ENCODE results near the gene NMRK1.

The NMRK1 gene

GRCh38 chr9:75072895-75073294 lies 15.1 kb downstream of the NMRK1 start:
- DNase-seq (ENCODE audit: low read depth, low spot score) = no peak
- no peak for TF ChIP-seq YY1 (IDR thresholded peaks at IDR 0.05; ENCODE audit: insufficient read depth, insufficient read length)
- no peak for TF ChIP-seq ZNF274 (IDR thresholded peaks at IDR 0.05; ENCODE audit: low read depth, low read length)
- no peak for TF ChIP-seq SUZ12 (IDR thresholded peaks at IDR 0.05; ENCODE audit: extremely low read depth, insufficient read depth, insufficient read length)
- no peaks in the 10 kb centered on the region for H3K27me3 ChIP-seq (ENCODE audit: insufficient read depth, insufficient read length)
- no peaks in the 10 kb centered on the region for H3K9me3 ChIP-seq (ENCODE audit: insufficient read depth, low read length)
- H3K4me1 ChIP-seq (ENCODE audit: insufficient read depth, insufficient read length) = no peaks in the 10 kb centered on the region
- no peak overlapping the region for H3K9ac ChIP-seq (ENCODE audit: insufficient read length, low read depth)
- no peak overlapping the region for H3K4me3 ChIP-seq (ENCODE audit: insufficient read length, low read depth)
- no peaks in the 10 kb centered on the region for H3K36me3 ChIP-seq (ENCODE audit: insufficient read depth, insufficient read length, low read length)

- Histone ChIP-seq H3K9me3 (ENCODE audit: insufficient read depth, low read length) (no peaks in the 10 kb centered on the region), H3K27me3 (ENCODE audit: insufficient read depth, insufficient read length) (no peaks in the 10 kb centered on the region), H3K4me3 (ENCODE audit: insufficient read length, low read depth) (no peak overlapping the region), H3K36me3 (ENCODE audit: insufficient read depth, insufficient read length, low read length) (no peaks in the 10 kb centered on the region), H3K4me1 (ENCODE audit: insufficient read depth, insufficient read length) (no peaks in the 10 kb centered on the region), H3K9ac (ENCODE audit: insufficient read length, low read depth) (no peak overlapping the region)
- TF ChIP-seq YY1 (IDR thresholded peaks at IDR 0.05; ENCODE audit: insufficient read depth, insufficient read length) (no peak), ZNF274 (IDR thresholded peaks at IDR 0.05; ENCODE audit: low read depth, low read length) (no peak), SUZ12 (IDR thresholded peaks at IDR 0.05; ENCODE audit: extremely low read depth, insufficient read depth, insufficient read length) (no peak)
- no peak for DNase-seq (ENCODE audit: low read depth, low spot score)
Measured at GRCh38 chr9:75071530-75072122, 16.3 kb downstream of the NMRK1 start.

GRCh38 chr9:75069171-75069570 lies 18.8 kb downstream of the NMRK1 start:
- no peak for DNase-seq (ENCODE audit: low read depth, low spot score)
- H3K27me3 ChIP-seq (ENCODE audit: insufficient read depth, insufficient read length) = no peaks in the 10 kb centered on the region
- no peak overlapping the region for H3K4me3 ChIP-seq (ENCODE audit: insufficient read length, low read depth)
- H3K4me1 ChIP-seq (ENCODE audit: insufficient read depth, insufficient read length) = no peaks in the 10 kb centered on the region
- H3K9me3 ChIP-seq (ENCODE audit: insufficient read depth, low read length) = no peaks in the 10 kb centered on the region
- H3K9ac ChIP-seq (ENCODE audit: insufficient read length, low read depth) = no peak overlapping the region
- no peaks in the 10 kb centered on the region for H3K36me3 ChIP-seq (ENCODE audit: insufficient read depth, insufficient read length, low read length)
- TF ChIP-seq YY1 (IDR thresholded peaks at IDR 0.05; ENCODE audit: insufficient read depth, insufficient read length) (no peak), SUZ12 (IDR thresholded peaks at IDR 0.05; ENCODE audit: extremely low read depth, insufficient read depth, insufficient read length) (no peak), ZNF274 (IDR thresholded peaks at IDR 0.05; ENCODE audit: low read depth, low read length) (no peak)

GRCh38 chr9:75067894-75068293 lies 20.1 kb downstream of the NMRK1 start:
- H3K36me3 ChIP-seq (ENCODE audit: insufficient read depth, insufficient read length, low read length) = no peaks in the 10 kb centered on the region
- H3K4me3 ChIP-seq (ENCODE audit: insufficient read length, low read depth) = no peak overlapping the region
- no peaks in the 10 kb centered on the region for H3K27me3 ChIP-seq (ENCODE audit: insufficient read depth, insufficient read length)
- H3K9me3 ChIP-seq (ENCODE audit: insufficient read depth, low read length) = no peaks in the 10 kb centered on the region
- DNase-seq (ENCODE audit: low read depth, low spot score) = no peak
- H3K9ac ChIP-seq (ENCODE audit: insufficient read length, low read depth) = no peak overlapping the region
- TF ChIP-seq YY1 (IDR thresholded peaks at IDR 0.05; ENCODE audit: insufficient read depth, insufficient read length) = no peak
- TF ChIP-seq ZNF274 (IDR thresholded peaks at IDR 0.05; ENCODE audit: low read depth, low read length) = no peak
- H3K4me1 ChIP-seq (ENCODE audit: insufficient read depth, insufficient read length) = no peaks in the 10 kb centered on the region

GRCh38 chr9:75065510-75065909 lies 22.4 kb downstream of the NMRK1 start:
- H3K4me3 ChIP-seq (ENCODE audit: insufficient read length, low read depth) = no peak overlapping the region
- H3K9ac ChIP-seq (ENCODE audit: insufficient read length, low read depth) = no peak overlapping the region
- H3K27me3 ChIP-seq (ENCODE audit: insufficient read depth, insufficient read length) = no peaks in the 10 kb centered on the region
- no peaks in the 10 kb centered on the region for H3K9me3 ChIP-seq (ENCODE audit: insufficient read depth, low read length)
- TF ChIP-seq ZNF274 (IDR thresholded peaks at IDR 0.05; ENCODE audit: low read depth, low read length) (no peak), YY1 (IDR thresholded peaks at IDR 0.05; ENCODE audit: insufficient read depth, insufficient read length) (no peak), SUZ12 (IDR thresholded peaks at IDR 0.05; ENCODE audit: extremely low read depth, insufficient read depth, insufficient read length) (no peak)
- no peak for DNase-seq (ENCODE audit: low read depth, low spot score)
- H3K4me1 ChIP-seq (ENCODE audit: insufficient read depth, insufficient read length) = no peaks in the 10 kb centered on the region
- no peaks in the 10 kb centered on the region for H3K36me3 ChIP-seq (ENCODE audit: insufficient read depth, insufficient read length, low read length)

DNA sequence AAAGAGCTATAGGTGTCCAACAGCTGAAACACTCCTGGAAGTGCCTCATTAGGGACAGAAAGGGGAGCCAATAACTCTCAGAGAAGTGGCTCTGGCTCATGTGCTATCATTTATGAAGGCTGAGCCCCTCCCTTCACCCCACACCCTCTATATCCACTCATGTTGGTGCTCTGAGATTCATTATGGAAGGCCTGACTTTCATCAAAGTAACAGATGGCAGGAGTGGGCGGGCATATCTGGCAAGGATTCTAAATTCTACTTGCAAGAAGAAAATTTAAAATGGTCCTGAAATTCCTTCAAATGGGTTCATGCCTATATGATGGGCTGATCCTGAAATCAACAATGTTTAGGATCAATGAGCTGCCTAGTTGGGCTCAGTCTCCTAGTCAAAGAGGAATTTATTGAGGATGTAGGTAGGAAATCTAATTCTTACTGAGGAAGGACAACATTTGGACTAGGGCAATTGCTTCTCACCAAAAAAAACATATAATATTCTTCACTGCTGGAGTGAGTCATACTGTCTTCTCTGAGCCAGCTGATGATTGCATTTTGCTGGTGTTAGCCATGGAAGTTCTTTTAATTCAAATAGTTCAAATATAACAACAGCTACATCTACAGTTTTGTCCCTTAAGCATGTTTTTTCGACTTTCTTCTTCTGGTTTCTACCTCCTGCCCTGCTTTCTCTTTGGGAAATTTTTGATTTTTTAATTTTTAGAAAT lies 23.5 kb downstream of the NMRK1 start:
- no peak for DNase-seq (ENCODE audit: low read depth, low spot score)
- H3K4me3 ChIP-seq (ENCODE audit: insufficient read length, low read depth) = no peak overlapping the region
- TF ChIP-seq YY1 (IDR thresholded peaks at IDR 0.05; ENCODE audit: insufficient read depth, insufficient read length) (no peak), SUZ12 (IDR thresholded peaks at IDR 0.05; ENCODE audit: extremely low read depth, insufficient read depth, insufficient read length) (no peak), ZNF274 (IDR thresholded peaks at IDR 0.05; ENCODE audit: low read depth, low read length) (no peak)
- H3K9me3 ChIP-seq (ENCODE audit: insufficient read depth, low read length) = no peaks in the 10 kb centered on the region
- H3K9ac ChIP-seq (ENCODE audit: insufficient read length, low read depth) = no peak overlapping the region
- no peaks in the 10 kb centered on the region for H3K4me1 ChIP-seq (ENCODE audit: insufficient read depth, insufficient read length)
- no peaks in the 10 kb centered on the region for H3K36me3 ChIP-seq (ENCODE audit: insufficient read depth, insufficient read length, low read length)
- no peaks in the 10 kb centered on the region for H3K27me3 ChIP-seq (ENCODE audit: insufficient read depth, insufficient read length)

GRCh38 chr9:75063556-75064305 lies 24.2 kb downstream of the NMRK1 start:
- Histone ChIP-seq H3K4me1 (ENCODE audit: insufficient read depth, insufficient read length) (no peaks in the 10 kb centered on the region), H3K9ac (ENCODE audit: insufficient read length, low read depth) (no peak overlapping the region), H3K4me3 (ENCODE audit: insufficient read length, low read depth) (no peak overlapping the region), H3K27me3 (ENCODE audit: insufficient read depth, insufficient read length) (no peaks in the 10 kb centered on the region), H3K9me3 (ENCODE audit: insufficient read depth, low read length) (no peaks in the 10 kb centered on the region), H3K36me3 (ENCODE audit: insufficient read depth, insufficient read length, low read length) (no peaks in the 10 kb centered on the region)
- no peak for DNase-seq (ENCODE audit: low read depth, low spot score)
- TF ChIP-seq YY1 (IDR thresholded peaks at IDR 0.05; ENCODE audit: insufficient read depth, insufficient read length) (no peak), ZNF274 (IDR thresholded peaks at IDR 0.05; ENCODE audit: low read depth, low read length) (no peak), SUZ12 (IDR thresholded peaks at IDR 0.05; ENCODE audit: extremely low read depth, insufficient read depth, insufficient read length) (no peak)

Measured in NT2/D1 (cell line).